GM19043 (cell line): ENCODE data around the gene CAP2.

ENCODE experiments used
- ATAC-seq: cut with Tn5 transposase; IDR thresholded peaks from one replicate; pipeline ENCODE4 v1.9.1; 2021; ENCODE audit warnings: low read depth; ENCODE audit not compliant: unreplicated experiment

CAP2 gene

GRCh38 chr6:17472653-17473183, 79.3 kb downstream of the CAP2 start:
- ATAC-seq, result no peak

- no peak for ATAC-seq
These were observed 80.2 kb downstream of the CAP2 start for GRCh38 chr6:17473554-17473953.

DNA sequence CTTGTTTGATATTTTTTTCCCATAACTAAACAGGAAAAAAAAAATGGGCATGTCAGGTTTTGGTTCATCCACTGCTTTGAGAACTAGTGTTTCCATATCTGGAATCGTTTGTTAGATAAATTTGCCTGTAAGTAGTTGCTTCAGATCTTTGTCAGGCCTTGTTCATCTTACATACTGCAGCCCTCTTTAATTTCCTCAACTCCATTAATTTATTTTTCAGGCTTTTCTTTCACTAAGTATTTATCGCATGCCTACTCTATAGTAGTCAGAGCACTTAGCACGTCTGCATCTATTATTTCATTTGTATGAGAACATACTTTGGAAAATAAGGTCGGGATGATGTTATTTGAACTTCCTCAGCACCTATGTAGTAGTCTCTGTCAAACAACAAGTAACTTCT, 80.9 kb downstream of the CAP2 start:
- no peak for ATAC-seq

- ATAC-seq, result no peak
These were observed 82.3 kb downstream of the CAP2 start for GRCh38 chr6:17475606-17476244.

GRCh38 chr6:17476511-17476910, 83.1 kb downstream of the CAP2 start:
- no peak for ATAC-seq

DNA sequence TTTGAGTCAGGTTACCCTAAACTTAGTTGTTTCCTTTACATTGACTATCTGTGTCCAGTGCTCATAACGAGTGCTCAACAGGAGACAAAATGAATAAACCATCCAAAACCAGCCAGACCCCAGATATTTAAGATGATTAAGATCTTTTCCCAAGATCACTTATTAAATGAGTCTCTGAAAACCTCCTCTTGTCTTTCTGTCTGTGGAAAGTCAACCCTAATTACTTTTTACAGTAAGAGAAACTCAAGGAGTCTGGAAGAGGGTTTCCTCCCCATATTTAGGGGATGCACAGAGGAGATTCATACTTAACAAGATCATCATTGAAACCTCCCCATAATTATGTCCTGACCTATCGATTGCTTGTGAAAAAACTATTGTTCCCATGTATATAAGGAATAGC, 84.0 kb downstream of the CAP2 start:
- no peak for ATAC-seq

DNA sequence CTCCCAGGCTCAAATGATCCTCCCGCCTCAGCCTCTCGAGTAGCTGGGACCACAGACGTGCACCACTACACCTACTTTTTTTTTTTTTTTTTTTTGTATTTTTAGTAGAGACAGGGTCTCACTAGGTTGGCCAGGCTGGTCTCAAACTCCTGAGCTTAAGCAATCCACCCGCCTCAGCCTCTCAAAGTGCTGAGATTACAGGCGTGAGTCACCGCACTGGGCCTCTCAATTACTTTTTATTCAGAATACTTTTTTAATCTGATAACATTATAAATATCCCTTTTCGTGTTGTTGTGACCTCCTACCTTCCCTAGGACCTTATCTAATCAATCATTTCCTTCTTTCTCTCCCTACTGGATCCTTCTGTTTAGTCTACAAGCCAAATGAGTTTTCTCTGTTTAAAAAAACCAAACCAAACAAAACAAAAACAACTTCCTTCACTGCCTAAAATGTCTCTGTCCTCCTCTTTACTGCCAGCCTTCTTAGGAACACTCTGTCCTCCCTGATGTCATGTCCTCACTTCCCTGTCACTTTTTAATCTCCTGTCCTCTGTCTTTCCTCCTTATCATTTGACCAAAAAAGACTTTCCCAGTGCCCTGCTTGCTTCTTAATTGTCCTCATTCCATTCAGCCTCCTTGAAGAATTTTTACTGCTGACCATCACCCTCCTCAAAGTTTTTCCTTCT, 85.0 kb downstream of the CAP2 start:
- no peak for ATAC-seq

GRCh38 chr6:17478946-17479345, 85.6 kb downstream of the CAP2 start:
- ATAC-seq, result no peak

DNA sequence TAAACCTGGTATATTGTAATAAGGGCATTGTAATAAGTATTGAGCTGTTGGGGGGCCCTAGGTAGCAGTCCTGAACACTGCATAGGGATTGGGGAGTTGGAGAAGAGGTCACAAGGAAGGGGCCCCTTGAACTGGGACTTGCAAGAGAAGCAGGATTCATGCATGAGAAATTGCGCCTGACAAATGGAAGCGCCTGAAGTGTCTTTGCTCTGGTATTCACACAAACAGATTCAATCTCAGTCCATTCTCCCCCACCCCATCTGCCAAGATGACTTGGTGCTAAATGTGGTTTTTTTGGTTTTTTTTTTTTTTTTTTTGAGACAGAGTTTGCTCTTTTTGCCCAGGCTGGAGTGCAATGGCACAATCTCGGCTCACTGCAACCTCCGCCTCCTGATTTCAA, 87.1 kb downstream of the CAP2 start:
- ATAC-seq, result no peak

- no peak for ATAC-seq
These were observed 89.3 kb downstream of the CAP2 start for GRCh38 chr6:17482711-17483110.

- ATAC-seq, result no peak
These were observed 90.1 kb downstream of the CAP2 start for GRCh38 chr6:17483391-17484016.

GRCh38 chr6:17484201-17484849, 90.9 kb downstream of the CAP2 start:
- no peak for ATAC-seq

DNA sequence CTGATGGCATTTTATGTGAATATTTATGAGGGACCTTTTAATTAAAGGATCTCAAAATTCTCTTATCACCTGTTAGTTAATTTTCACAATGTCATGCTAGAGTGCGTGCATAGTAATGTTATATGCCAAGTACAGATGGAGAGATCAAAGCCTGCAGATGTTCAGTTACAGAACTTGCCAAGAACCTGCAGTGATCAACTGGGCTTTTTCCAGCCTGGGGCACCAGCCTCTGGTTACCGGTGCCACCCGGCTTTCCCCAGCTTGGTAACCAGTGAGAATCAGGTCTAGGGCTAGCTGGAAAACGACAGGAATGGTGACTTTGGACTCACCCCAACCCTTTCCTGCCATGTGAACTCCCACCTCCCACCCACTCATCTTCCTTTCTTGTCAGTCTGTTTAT, 91.8 kb downstream of the CAP2 start:
- ATAC-seq, result no peak

- no peak for ATAC-seq
These were observed 92.6 kb downstream of the CAP2 start for GRCh38 chr6:17485946-17486345.

GRCh38 chr6:17486680-17487079, 93.3 kb downstream of the CAP2 start:
- no peak for ATAC-seq

DNA sequence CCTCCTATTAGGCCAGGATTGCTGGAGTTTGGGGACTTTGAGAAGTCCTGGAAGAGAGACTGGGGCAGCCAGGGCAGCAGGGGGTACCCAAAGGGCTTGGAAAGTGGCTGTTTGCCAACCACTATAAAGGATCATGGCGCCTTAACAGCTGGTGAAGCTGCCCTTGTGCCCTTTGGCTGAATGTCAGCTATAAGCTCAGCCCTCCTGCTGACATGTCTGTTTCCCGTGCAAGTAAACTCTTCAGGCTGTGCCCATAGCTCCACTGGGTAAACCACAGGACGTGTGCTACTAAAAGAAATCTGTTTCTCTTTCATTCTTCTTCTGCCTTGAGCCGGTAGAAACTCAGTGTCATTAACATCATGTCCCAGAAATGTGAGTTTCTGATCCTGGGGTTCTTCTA, 97.3 kb downstream of the CAP2 start:
- ATAC-seq, result no peak

DNA sequence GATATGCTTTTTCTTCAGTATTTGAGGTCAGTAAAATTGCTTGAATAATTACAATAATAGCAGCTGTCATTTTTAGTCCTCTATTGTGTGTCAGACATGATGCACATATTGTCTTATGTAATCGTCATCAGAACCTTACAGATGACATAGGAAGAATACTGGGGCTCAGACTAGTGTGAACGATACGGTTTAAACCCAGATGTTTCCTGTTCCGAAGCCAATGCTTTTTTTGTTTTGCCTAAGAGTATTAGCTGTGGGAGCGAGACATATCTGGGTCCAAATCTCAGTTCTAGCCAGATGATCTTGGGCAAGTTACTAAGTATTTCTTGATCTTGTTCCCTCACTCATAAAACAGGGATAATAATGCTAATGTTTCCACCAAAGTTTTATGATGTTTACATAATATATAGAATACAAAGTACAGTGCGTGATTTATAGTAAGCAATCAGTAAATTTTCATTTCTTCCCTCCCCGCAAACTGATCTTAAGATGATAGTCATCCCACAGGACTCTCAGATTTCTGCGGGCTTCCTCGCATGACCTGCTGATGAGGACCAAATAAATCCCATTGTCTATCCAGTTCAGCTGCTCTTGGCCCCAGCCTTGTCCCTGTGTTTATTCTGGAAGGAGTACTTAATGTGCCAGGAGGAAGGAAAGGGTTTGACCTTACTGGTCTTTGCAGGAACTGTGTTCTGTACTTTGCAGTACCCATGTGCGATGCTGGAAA, 98.2 kb downstream of the CAP2 start:
- no peak for ATAC-seq

DNA sequence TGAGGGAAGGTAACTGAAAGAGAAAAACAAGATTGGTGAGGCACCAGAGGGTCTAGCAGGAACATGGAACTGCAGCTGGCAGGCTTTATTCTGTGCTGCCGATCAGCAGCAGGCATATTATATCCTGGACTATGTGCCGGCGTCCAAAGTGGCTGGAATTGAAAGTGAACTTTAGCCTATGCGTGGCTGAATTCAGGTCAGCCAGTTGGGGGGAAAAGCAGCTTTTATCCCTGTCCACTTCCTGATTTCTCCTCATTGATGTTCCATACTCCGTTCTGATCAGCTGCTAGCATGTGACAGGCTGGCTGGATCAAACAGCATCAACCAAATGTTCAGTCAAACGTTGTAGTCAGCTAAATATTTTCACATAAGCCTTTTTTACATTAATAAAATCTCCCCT, 99.0 kb downstream of the CAP2 start:
- no peak for ATAC-seq

GRCh38 chr6:17493286-17493685, 99.9 kb downstream of the CAP2 start:
- ATAC-seq, result no peak

DNA sequence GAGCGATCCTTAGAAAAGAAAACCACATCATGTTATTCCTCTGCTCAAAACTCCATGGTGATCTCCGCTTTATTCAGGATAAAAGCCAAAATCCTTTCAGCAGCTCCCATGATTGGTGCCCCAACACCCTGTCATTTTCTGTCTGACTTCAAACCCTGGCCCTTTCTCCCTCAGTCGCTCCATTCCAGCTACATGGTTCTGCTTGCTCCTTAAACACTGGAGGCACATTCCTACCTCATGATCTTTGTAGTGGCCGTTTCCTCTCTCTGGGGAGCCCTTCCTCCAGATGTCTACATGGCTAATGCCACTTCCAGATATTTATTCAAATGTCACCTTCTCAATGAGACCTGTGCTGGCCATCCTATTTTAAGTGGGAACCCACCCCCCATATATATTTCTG, 100.8 kb downstream of the CAP2 start:
- no peak for ATAC-seq

DNA sequence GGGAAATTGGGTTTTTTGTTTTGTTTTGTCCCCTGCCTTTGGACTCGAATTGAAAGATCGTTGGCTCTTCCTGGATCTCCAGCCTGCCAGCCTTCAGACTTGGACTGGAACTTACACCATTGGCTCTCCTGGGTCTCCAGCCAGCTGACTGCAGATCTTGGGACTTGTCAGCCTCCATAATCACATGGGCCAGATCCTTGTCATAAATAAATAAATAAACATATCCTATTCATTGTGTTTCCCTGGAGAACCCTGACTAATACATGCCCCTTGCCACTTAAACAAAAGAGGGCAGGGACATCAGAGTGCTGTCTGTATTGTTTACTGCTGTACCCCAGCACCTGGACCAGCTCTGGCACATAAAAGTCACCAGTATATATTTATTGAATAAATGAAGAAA, 101.5 kb downstream of the CAP2 start:
- ATAC-seq, result no peak
